ENCODE data around the gene SH3YL1. TPM values are rescaled to one million over a fixed set of nuclear protein-coding genes. Genes with fewer than 3 reads are reported as not detected.

SH3YL1 gene
- total RNA-seq, 1 donor from 2014 or later: 27.3 TPM

- no peak overlapping the region for H3K27ac Mint-ChIP-seq (ENCODE audit: unreplicated experiment)
These were observed 9.6 kb downstream of the SH3YL1 start for GRCh38 chr2:254241-254640.

GRCh38 chr2:253202-253638, 10.6 kb downstream of the SH3YL1 start:
- Mint-ChIP-seq H3K27me3 (ENCODE audit: low read depth, unreplicated experiment) (no peaks in the 10 kb centered on the region), H3K36me3 (ENCODE audit: low read depth, unreplicated experiment) (peaks cover 5% of the 10 kb centered on the region), H3K9me3 (ENCODE audit: unreplicated experiment) (peaks cover 5% of the 10 kb centered on the region), H3K4me3 (ENCODE audit: unreplicated experiment) (no peak overlapping the region), H3K27ac (ENCODE audit: unreplicated experiment) (no peak overlapping the region), H3K4me1 (ENCODE audit: low read depth, unreplicated experiment) (no peaks in the 10 kb centered on the region)
- Histone ChIP-seq H4K20me1 (ENCODE audit: insufficient read depth, low read length) (no peaks in the 10 kb centered on the region), H3K9ac (ENCODE audit: low read length) (no peak overlapping the region), H3K4me3 (ENCODE audit: insufficient read depth, low read depth, low read length) (no peak overlapping the region), H3K4me1 (ENCODE audit: insufficient read depth, low read length) (no peaks in the 10 kb centered on the region), H3K79me2 (ENCODE audit: insufficient read depth, low read length) (no peaks in the 10 kb centered on the region), H3K36me3 (ENCODE audit: insufficient read depth, low read length) (no peaks in the 10 kb centered on the region), H3K4me2 (ENCODE audit: low read length) (no peak overlapping the region), H3K27ac (ENCODE audit: low read depth, low read length) (no peak overlapping the region), H3K9me3 (ENCODE audit: insufficient read depth, low read depth, low read length) (peaks cover 6% of the 10 kb centered on the region), H2AFZ (ENCODE audit: low read depth, low read length) (no peak overlapping the region), H3K27me3 (ENCODE audit: insufficient read depth, low read length) (no peaks in the 10 kb centered on the region)
- DNase-seq (ENCODE audit: low read depth): no peak
- TF ChIP-seq CTCF (IDR thresholded peaks at IDR 0.05; ENCODE audit: insufficient read depth, low read depth, low read length): no peak
- TF ChIP-seq EZH2 (IDR thresholded peaks at IDR 0.05; ENCODE audit: insufficient read depth, low read length): no peak
- FAIRE-seq: no peak

More at GRCh38 chr2:254241-254640, 9.6 kb downstream of the SH3YL1 start:
- H3K4me1 Mint-ChIP-seq (ENCODE audit: low read depth, unreplicated experiment): no peaks in the 10 kb centered on the region
- Histone ChIP-seq H3K36me3 (ENCODE audit: insufficient read depth, low read length) (no peaks in the 10 kb centered on the region), H3K9ac (ENCODE audit: low read length) (no peak overlapping the region), H3K4me3 (ENCODE audit: insufficient read depth, low read depth, low read length) (no peak overlapping the region), H4K20me1 (ENCODE audit: insufficient read depth, low read length) (no peaks in the 10 kb centered on the region), H3K4me2 (ENCODE audit: low read length) (no peak overlapping the region), H3K4me1 (ENCODE audit: insufficient read depth, low read length) (no peaks in the 10 kb centered on the region), H3K9me3 (ENCODE audit: insufficient read depth, low read depth, low read length) (peaks cover 6% of the 10 kb centered on the region), H3K79me2 (ENCODE audit: insufficient read depth, low read length) (no peaks in the 10 kb centered on the region), H3K27me3 (ENCODE audit: insufficient read depth, low read length) (no peaks in the 10 kb centered on the region), H3K27ac (ENCODE audit: low read depth, low read length) (no peak overlapping the region), H2AFZ (ENCODE audit: low read depth, low read length) (no peak overlapping the region)
- DNase-seq (ENCODE audit: low read depth) (no peak), FAIRE-seq (no peak)
- TF ChIP-seq EZH2 (IDR thresholded peaks at IDR 0.05; ENCODE audit: insufficient read depth, low read length) (no peak), CTCF (IDR thresholded peaks at IDR 0.05; ENCODE audit: insufficient read depth, low read depth, low read length) (no peak)
- H3K36me3 Mint-ChIP-seq (ENCODE audit: low read depth, unreplicated experiment): peaks cover 10% of the 10 kb centered on the region
- H3K27me3 Mint-ChIP-seq (ENCODE audit: low read depth, unreplicated experiment): no peaks in the 10 kb centered on the region
- peaks cover 13% of the 10 kb centered on the region for H3K9me3 Mint-ChIP-seq (ENCODE audit: unreplicated experiment)
- no peak overlapping the region for H3K4me3 Mint-ChIP-seq (ENCODE audit: unreplicated experiment)

GRCh38 chr2:252001-252602, 11.7 kb downstream of the SH3YL1 start:
- Histone ChIP-seq H3K4me3 (ENCODE audit: insufficient read depth, low read depth, low read length) (no peak overlapping the region), H3K79me2 (ENCODE audit: insufficient read depth, low read length) (no peaks in the 10 kb centered on the region), H3K27me3 (ENCODE audit: insufficient read depth, low read length) (no peaks in the 10 kb centered on the region), H3K36me3 (ENCODE audit: insufficient read depth, low read length) (peaks cover 4% of the 10 kb centered on the region), H3K9ac (ENCODE audit: low read length) (no peak overlapping the region), H2AFZ (ENCODE audit: low read depth, low read length) (no peak overlapping the region), H3K27ac (ENCODE audit: low read depth, low read length) (no peak overlapping the region), H3K4me1 (ENCODE audit: insufficient read depth, low read length) (no peaks in the 10 kb centered on the region), H3K9me3 (ENCODE audit: insufficient read depth, low read depth, low read length) (no peaks in the 10 kb centered on the region), H3K4me2 (ENCODE audit: low read length) (no peak overlapping the region), H4K20me1 (ENCODE audit: insufficient read depth, low read length) (no peaks in the 10 kb centered on the region)
- DNase-seq (ENCODE audit: low read depth) (no peak), FAIRE-seq (no peak)
- Mint-ChIP-seq H3K4me1 (ENCODE audit: low read depth, unreplicated experiment) (no peaks in the 10 kb centered on the region), H3K36me3 (ENCODE audit: low read depth, unreplicated experiment) (no peaks in the 10 kb centered on the region), H3K4me3 (ENCODE audit: unreplicated experiment) (no peak overlapping the region), H3K9me3 (ENCODE audit: unreplicated experiment) (no peaks in the 10 kb centered on the region), H3K27ac (ENCODE audit: unreplicated experiment) (no peak overlapping the region), H3K27me3 (ENCODE audit: low read depth, unreplicated experiment) (no peaks in the 10 kb centered on the region)
- no peak for TF ChIP-seq CTCF (IDR thresholded peaks at IDR 0.05; ENCODE audit: insufficient read depth, low read depth, low read length)
- TF ChIP-seq EZH2 (IDR thresholded peaks at IDR 0.05; ENCODE audit: insufficient read depth, low read length): no peak
